ENCODE data around the gene SSBP4.

Gene SSBP4

DNA sequence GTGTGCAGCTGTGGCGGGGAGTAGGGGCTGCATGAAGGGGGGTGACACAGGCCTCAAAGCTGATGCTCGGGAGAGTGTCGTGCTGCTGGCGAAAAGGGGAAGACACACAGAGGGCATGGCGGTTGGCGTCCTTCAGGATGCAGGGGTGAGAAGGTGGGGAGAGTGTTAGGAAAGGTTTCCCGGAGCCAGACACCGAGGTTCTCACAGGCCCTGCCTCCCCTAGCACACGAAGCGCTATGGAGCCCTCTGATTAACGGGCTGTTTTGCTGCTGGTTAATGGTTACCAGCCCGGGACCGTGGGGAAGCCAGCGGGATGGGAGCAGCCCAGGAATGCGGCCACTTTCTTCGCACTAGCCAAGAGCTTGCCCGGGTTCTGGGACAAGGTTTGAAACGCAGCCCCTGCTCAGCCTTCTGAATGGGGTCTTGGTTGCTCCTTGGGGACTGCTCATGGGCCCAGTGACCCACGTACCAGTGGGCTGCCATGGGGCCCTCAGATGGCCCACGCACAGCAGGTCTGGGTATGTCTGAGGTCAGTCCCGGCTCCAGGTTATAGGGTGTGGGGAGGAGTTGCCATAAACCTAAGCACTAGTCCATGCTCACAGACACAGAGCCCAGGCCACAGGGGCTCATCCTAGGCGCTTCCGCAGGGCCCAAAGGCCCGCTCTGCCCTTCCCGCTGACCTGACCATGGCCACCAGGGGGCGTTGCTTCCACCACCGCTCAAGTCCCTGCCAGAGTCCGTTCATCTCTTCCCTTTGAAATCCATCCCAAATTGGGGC lies 50.1 kb downstream of the SSBP4 start:
- peak; percentile 57 for DNase-seq (ENCODE audit: low spot score)

- no peak for DNase-seq (ENCODE audit: low spot score)
These were observed 51.6 kb downstream of the SSBP4 start for GRCh38 chr19:18470787-18471186.

GRCh38 chr19:18473003-18473705 lies 54.0 kb downstream of the SSBP4 start:
- no peak for DNase-seq (ENCODE audit: low spot score)

GRCh38 chr19:18473706-18474087 lies 54.5 kb downstream of the SSBP4 start:
- DNase-seq (ENCODE audit: low spot score): no peak

GRCh38 chr19:18474366-18474887 lies 55.2 kb downstream of the SSBP4 start:
- DNase-seq (ENCODE audit: low spot score): no peak

DNA sequence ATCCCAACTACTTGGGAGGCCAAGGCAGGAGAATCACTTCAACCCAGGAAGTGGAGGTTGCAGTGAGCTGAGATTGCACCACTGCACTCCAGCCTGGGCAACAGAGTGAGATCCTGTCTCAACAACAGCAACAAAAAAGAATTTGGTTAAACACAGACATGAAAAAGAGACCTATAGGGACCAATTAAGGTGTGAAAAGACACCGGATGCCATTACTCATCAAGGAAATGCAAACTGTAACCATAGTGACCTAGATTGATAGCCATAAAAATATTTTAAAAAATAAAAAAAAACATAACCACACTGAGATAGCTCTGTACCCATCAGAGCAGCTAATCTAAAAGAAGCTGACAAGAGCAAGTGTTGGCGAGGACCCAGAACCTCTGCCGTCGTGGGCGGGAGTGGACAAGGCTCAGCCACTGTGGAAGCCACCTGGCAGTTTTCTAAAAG lies 55.8 kb downstream of the SSBP4 start:
- peak; percentile 50 for DNase-seq (ENCODE audit: low spot score)

GRCh38 chr19:18475762-18476331 lies 56.6 kb downstream of the SSBP4 start:
- no peak for DNase-seq (ENCODE audit: low spot score)

GRCh38 chr19:18476507-18477041 lies 57.4 kb downstream of the SSBP4 start:
- DNase-seq (ENCODE audit: low spot score): no peak

- no peak for DNase-seq (ENCODE audit: low spot score)
These were observed 58.0 kb downstream of the SSBP4 start for GRCh38 chr19:18477042-18477779.

GRCh38 chr19:18477974-18478373 lies 58.8 kb downstream of the SSBP4 start:
- no peak for DNase-seq (ENCODE audit: low spot score)

DNA sequence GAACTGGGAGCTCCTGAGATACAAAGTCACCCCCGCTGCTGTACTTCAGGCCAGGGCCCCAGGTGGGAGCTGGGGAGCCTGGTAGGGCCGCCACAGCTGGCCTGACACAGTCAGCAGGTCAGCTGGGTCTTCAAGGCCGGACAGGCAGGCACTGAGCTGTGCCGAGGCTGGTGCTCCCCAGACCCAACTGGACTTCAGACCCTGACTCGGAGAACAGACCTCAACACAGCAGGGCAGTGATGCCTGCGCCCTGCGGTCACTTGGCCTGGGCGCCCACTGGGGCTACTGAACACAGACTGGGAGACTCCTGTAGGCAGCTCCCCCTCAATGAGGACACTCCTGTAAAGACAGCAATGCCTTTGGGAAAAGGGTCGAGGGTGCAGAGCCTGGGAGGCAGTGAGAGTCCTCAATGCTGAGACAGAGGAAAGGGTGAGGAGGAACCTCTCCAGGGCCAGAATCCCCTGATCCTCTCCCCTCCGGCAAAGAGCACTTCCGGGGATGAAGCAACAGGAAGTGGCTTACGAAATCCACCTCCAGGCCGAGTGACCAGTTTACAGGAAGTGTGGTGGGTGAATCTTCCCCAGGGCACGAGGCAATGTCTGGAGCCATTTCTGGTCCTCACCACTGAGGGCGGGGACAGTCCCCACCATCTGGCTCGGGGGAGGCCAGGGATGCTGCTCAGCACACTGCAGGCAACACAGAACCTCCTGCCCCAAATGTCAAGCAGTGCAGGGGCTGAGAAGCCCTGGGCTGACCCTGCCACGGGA lies 59.5 kb downstream of the SSBP4 start:
- DNase-seq (ENCODE audit: low spot score): peak; percentile 82

DNA sequence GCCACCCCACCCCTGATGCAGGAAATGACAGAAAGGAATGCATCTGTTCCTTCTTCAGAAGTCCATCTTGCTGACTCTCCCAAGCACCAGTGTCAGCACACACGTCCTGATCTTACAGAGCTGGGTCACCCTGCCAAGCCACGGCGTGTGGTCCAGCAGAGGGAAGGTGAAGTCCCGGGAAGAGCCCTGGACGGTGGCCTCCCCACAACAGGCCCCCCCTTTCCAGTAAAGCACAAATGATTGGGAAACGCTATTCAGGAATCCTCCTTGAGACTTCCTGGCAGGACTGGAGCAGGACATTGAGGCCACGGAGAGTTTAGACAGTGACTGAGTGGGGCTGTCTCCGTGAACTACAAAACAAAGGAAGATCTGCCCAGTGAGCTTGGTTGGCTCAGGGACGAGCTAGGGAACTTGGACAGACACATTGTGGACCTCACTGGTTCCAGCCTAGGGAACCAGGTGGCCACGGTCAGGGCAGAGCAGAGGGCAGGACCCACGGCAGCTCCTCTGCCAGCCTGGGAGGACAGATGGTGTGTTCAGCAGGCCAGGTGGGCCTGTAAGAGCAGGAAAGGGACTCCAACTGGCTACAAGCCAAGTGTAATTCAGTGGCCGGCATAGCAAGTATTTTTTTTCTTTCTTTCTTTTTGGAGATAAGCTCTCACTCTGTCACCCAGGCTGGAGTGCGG lies 61.0 kb downstream of the SSBP4 start:
- DNase-seq (ENCODE audit: low spot score): no peak

DNA sequence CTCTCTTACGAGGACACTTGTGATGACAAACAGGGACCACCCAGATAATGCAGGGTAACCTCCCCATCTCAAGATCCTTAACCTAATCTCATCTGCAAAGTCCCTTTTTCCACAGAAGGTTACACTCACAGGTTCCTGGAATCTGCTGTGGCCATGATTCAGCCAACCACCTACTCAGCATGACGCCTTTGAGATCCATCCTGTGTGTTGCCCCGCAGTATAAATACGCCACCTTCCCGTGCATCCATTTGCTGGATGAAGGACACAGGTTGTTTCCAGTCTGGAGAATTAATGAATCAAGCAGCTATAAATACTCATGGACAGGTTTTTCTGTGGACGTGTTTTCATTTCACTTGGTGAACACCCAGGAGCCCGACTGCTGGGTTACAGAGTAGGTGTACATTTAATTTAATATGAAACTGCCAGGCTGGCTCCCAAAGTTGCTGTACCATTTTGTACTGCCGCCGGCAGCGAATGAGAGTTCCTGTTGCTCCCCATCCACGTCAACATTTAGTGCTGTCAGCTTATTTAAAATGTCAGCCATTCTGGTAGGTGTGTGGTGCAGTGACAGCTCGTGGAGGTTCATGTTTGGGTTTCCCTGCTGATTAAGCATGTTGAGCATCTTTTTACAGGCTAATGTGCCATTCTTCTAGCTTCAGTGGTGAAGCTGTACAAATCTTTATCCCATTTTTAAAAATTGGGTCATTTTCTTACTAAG lies 62.5 kb downstream of the SSBP4 start:
- DNase-seq (ENCODE audit: low spot score): no peak

GRCh38 chr19:18483119-18483890 lies 64.1 kb downstream of the SSBP4 start:
- DNase-seq (ENCODE audit: low spot score): no peak

All from activated CD4-positive, alpha-beta T cell treated with anti-CD3 and anti-CD28 coated beads, Interleukin-2, Interleukin-4, amounts not matched to agents 100 ng/mL and 50 ng/mL, durations not matched to agents 16 hours and 8 hours (primary cell).